A673 (cell line): Measurements from ENCODE around the gene RSU1. TPM values are rescaled to one million over a fixed set of nuclear protein-coding genes. Genes with fewer than 3 reads are reported as not detected.

ENCODE experiments used
- BruUV-seq: library from RNA; stranded (reverse); fragments of 400-500 nt; replicated peaks from 2 replicates; lab custom pipeline; 2021; lab: Mats Ljungman, UMichigan
- CTCF ChIA-PET: fragments of 300-600 bp; sonication (Branson Sonifier 250); formaldehyde crosslinking; loops from one replicate; lab custom pipeline; 2022; ENCODE audit warnings: antibody characterized with exemption; lab: Charles Lee
- POLR2A ChIA-PET: fragments of 300-600 bp; sonication (Branson Sonifier 250); formaldehyde crosslinking; loops from one replicate; lab custom pipeline; 2022; ENCODE audit warnings: antibody characterized with exemption; ENCODE audit not compliant: low non-redundant PET; lab: Charles Lee
- DNase-seq: peaks from one replicate; pipeline ENCODE4 v3.0.0-alpha.2; 2015; ENCODE audit warnings: low spot score
- H3K27ac ChIP-seq: fragments of 200-600 bp; sonication (generic); 2 replicates; pipeline ENCODE4 v1.5.1; 2016; ENCODE audit warnings: mixed run types, low read depth, mild to moderate bottlenecking, mixed read lengths, antibody characterized with exemption, low read length; ENCODE audit not compliant: poor library complexity, severe bottlenecking
- H3K27me3 ChIP-seq: fragments of 200-600 bp; sonication (generic); replicated peaks from 2 replicates; pipeline ENCODE4 v1.6.1; 2017; ENCODE audit warnings: mixed run types, low read depth, mild to moderate bottlenecking, mixed read lengths, antibody characterized with exemption, low read length; ENCODE audit not compliant: insufficient read depth, poor library complexity
- H3K36me3 ChIP-seq: fragments of 200-600 bp; sonication (generic); 2 replicates; pipeline ENCODE4 v1.6.1; 2016; ENCODE audit warnings: mixed run types, mild to moderate bottlenecking, mixed read lengths, antibody characterized with exemption, low read length; ENCODE audit not compliant: insufficient read depth, poor library complexity, severe bottlenecking
- H3K4me1 ChIP-seq: fragments of 200-600 bp; sonication (generic); 2 replicates; pipeline ENCODE4 v1.6.1; 2017; ENCODE audit warnings: mixed run types, mild to moderate bottlenecking, mixed read lengths, antibody characterized with exemption, low read length; ENCODE audit not compliant: insufficient read depth, poor library complexity, severe bottlenecking
- H3K4me3 ChIP-seq: fragments of 200-600 bp; sonication (generic); 2 replicates; pipeline ENCODE4 v1.5.1; 2016; ENCODE audit warnings: low read depth, mixed run types, mild to moderate bottlenecking, mixed read lengths, low read length; ENCODE audit not compliant: poor library complexity, severe bottlenecking
- H3K9me3 ChIP-seq: fragments of 200-600 bp; sonication (generic); 2 replicates; pipeline ENCODE4 v1.6.1; 2016; ENCODE audit warnings: mixed run types, low read depth, mild to moderate bottlenecking, mixed read lengths, antibody characterized with exemption, low read length; ENCODE audit not compliant: poor library complexity, severe bottlenecking
- EZH2 ChIP-seq: fragments of 200-600 bp; sonication (generic); IDR thresholded peaks from 2 replicates; pipeline ENCODE4 v1.6.1; 2017; ENCODE audit warnings: borderline replicate concordance, low read depth, mild to moderate bottlenecking, mixed read lengths, antibody characterized with exemption, low read length; ENCODE audit not compliant: poor library complexity, severe bottlenecking
- intact Hi-C: fragments of 100-400 bp; cut with micrococcal nuclease; formaldehyde crosslinking; loops from one replicate; pipeline ENCODE4 v1.10.0; 2022; ENCODE audit not compliant: unreplicated experiment
- total RNA-seq: library from RNA; stranded (reverse); gene quantifications from 2 replicates; pipeline ENCODE4 v1.2.3, GENCODE V29; 2021
- TF ChIP-seq, protein P1 (sequence below): fragments of 300-800, 200-600 bp; sonication (generic); conservative IDR thresholded peaks from 2 replicates; pipeline ENCODE4 v1.5.1; 2017; ENCODE audit warnings: low read depth, mild to moderate bottlenecking, antibody characterized with exemption, low read length, moderate library complexity, mixed read lengths

The RSU1 gene
- total RNA-seq, 1 experiment from 2014 or later, result 64.0 TPM

- H3K9me3 ChIP-seq, result no peaks in the 10 kb centered on the region
- no TSS peak for BruUV-seq
- H3K4me3 ChIP-seq, result no peak overlapping the region
- H3K4me1 ChIP-seq, result peaks cover 4% of the 10 kb centered on the region
- ChIA-PET CTCF (no interaction called here), POLR2A (no interaction called here)
- H3K27ac ChIP-seq, result no peak overlapping the region
- intact Hi-C loops, result no loop called here
- H3K27me3 ChIP-seq, result no peaks in the 10 kb centered on the region
- H3K36me3 ChIP-seq, result no peaks in the 10 kb centered on the region
- TF ChIP-seq EZH2, result no peak
- TF ChIP-seq, protein P1, sequence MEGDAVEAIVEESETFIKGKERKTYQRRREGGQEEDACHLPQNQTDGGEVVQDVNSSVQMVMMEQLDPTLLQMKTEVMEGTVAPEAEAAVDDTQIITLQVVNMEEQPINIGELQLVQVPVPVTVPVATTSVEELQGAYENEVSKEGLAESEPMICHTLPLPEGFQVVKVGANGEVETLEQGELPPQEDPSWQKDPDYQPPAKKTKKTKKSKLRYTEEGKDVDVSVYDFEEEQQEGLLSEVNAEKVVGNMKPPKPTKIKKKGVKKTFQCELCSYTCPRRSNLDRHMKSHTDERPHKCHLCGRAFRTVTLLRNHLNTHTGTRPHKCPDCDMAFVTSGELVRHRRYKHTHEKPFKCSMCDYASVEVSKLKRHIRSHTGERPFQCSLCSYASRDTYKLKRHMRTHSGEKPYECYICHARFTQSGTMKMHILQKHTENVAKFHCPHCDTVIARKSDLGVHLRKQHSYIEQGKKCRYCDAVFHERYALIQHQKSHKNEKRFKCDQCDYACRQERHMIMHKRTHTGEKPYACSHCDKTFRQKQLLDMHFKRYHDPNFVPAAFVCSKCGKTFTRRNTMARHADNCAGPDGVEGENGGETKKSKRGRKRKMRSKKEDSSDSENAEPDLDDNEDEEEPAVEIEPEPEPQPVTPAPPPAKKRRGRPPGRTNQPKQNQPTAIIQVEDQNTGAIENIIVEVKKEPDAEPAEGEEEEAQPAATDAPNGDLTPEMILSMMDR, result no peak
- no peak for DNase-seq
These were observed 167.5 kb downstream of the RSU1 start for GRCh38 chr10:16649757-16650156.

DNA sequence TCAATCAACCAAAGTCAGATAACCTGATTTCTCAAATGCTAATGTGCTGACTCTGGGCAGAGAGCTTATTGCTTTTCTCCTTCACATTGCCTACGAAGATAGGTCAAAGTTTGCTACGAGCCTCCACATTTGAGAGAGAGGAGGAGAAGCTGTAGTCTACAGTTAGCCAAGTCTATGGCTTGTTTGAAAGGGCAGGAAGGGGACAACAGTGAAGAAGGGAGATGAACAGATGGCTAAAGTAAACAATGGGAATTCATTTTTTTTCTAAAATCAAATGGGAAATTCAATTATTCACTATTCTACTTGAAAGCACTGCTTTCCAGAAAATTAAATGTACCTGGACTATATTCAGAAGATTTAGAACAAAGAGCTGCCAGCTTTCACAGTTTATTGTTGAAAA lies 168.9 kb downstream of the RSU1 start:
- Histone ChIP-seq H3K36me3 (no peaks in the 10 kb centered on the region), H3K27ac (no peak overlapping the region), H3K4me3 (no peak overlapping the region), H3K4me1 (peaks cover 4% of the 10 kb centered on the region), H3K27me3 (no peaks in the 10 kb centered on the region), H3K9me3 (no peaks in the 10 kb centered on the region)
- CTCF ChIA-PET, result no interaction called here
- POLR2A ChIA-PET, result no interaction called here
- intact Hi-C loops, result no loop called here
- peak; percentile 13 for DNase-seq
- TF ChIP-seq, protein P1, result no peak
- no peak for TF ChIP-seq EZH2
- no TSS peak for BruUV-seq

DNA sequence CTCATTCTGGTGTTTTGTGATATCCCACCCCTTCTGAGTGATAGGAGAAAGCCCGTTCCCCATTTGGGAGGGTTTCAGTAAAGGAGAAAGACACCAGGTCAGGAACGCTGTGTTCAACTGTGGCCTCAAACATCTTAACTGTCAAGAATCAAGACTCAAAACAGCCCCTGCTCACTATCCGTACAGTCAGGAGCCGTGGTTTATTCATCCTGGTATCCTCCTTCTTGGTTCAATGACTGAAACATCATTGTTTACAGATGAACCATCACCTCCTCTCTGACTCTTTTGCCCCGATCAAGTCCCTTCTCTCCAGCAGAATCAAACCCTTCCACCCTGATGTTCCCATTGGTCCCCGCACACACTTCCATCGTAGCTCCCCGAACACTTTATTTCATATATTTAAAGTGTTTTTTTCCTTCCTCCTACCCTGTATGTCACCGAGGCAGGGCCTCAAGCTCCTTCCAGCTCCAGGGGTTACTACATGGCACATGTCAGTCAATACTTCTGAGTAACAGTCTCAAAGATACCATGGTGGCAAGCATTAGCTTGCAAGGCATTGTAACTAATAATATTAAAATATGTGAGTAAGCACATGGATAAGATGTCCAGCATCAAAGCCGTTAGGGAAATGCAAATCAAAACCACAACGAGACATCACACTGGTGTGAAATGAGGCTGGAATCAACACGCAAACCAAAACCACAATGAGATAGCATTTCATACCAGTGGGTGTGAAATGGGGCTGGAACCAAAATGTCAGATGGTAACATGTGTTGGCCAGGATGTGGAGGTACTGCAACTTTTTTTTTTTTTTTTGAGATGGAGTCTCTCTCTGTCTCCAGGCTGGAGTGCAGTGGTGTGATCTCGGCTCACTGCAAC lies 170.8 kb downstream of the RSU1 start:
- CTCF ChIA-PET, result no interaction called here
- Histone ChIP-seq H3K9me3 (no peaks in the 10 kb centered on the region), H3K4me1 (peaks cover 4% of the 10 kb centered on the region), H3K4me3 (no peak overlapping the region), H3K27ac (no peak overlapping the region), H3K27me3 (no peaks in the 10 kb centered on the region), H3K36me3 (no peaks in the 10 kb centered on the region)
- TF ChIP-seq, protein P1, result no peak
- TF ChIP-seq EZH2, result no peak
- BruUV-seq, result no TSS peak
- POLR2A ChIA-PET, result no interaction called here
- DNase-seq, result no peak
- intact Hi-C loops, result no loop called here
